ENCODE measurements around the gene TUBA1C.
"Not testable (repeated sequence)": the region's sequence is repeated elsewhere in the genome, so short reads cannot be mapped to it uniquely, and the experiment has no call there.

TUBA1C gene

GRCh38 chr12:49284672-49285071 lies 19.8 kb downstream of the TUBA1C start:
- no peak for DNase-seq

GRCh38 chr12:49287876-49288275 lies 23.0 kb downstream of the TUBA1C start:
- no peak for DNase-seq

- DNase-seq = no peak
Observed at GRCh38 chr12:49288412-49288853, 23.6 kb downstream of the TUBA1C start.

GRCh38 chr12:49288922-49289555 lies 24.2 kb downstream of the TUBA1C start:
- no peak for DNase-seq

GRCh38 chr12:49292729-49293055 lies 27.8 kb downstream of the TUBA1C start:
- DNase-seq = no peak

GRCh38 chr12:49293056-49293956 lies 28.4 kb downstream of the TUBA1C start:
- DNase-seq = peak; percentile 73

- DNase-seq = no peak
Observed at GRCh38 chr12:49294086-49294803, 29.4 kb downstream of the TUBA1C start.

- DNase-seq = no peak
Observed at GRCh38 chr12:49294804-49295081, 29.9 kb downstream of the TUBA1C start.

- no peak for DNase-seq
Observed at GRCh38 chr12:49295082-49295936, 30.4 kb downstream of the TUBA1C start, which contains the start of gene PRPH. PRPH (plus strand) TSS chr12:49295147; CDS start chr12:49295201, 54 bp downstream.

GRCh38 chr12:49296034-49296835 lies 31.4 kb downstream of the TUBA1C start:
- peak; percentile 20 for DNase-seq

GRCh38 chr12:49296836-49297694 lies 32.2 kb downstream of the TUBA1C start:
- DNase-seq = peak; percentile 76

GRCh38 chr12:49297695-49298060 lies 32.8 kb downstream of the TUBA1C start:
- no peak for DNase-seq

GRCh38 chr12:49298160-49298559 lies 33.3 kb downstream of the TUBA1C start:
- DNase-seq = no peak

- no peak for DNase-seq
Observed at GRCh38 chr12:49301760-49302159, 36.9 kb downstream of the TUBA1C start.

GRCh38 chr12:49304161-49304560 lies 39.3 kb downstream of the TUBA1C start:
- DNase-seq = no peak

- no peak for DNase-seq
Observed at GRCh38 chr12:49305762-49306510, 41.1 kb downstream of the TUBA1C start.

GRCh38 chr12:49309386-49309785 lies 44.5 kb downstream of the TUBA1C start:
- no peak for DNase-seq

GRCh38 chr12:49310451-49311000 lies 45.6 kb downstream of the TUBA1C start:
- not testable (repeated sequence) for DNase-seq

- no peak for DNase-seq
Observed at GRCh38 chr12:49314811-49315210, 49.9 kb downstream of the TUBA1C start.

- not testable (repeated sequence) for DNase-seq
Observed at GRCh38 chr12:49317118-49317517, 52.2 kb downstream of the TUBA1C start.
